GM18951 (cell line): Measurements from ENCODE around the gene ERCC6L.

Experiments used
- POLR2A ChIP-seq: IDR thresholded peaks from 4 replicates; pipeline ENCODE4 v1.6.1; 2011; ENCODE audit warnings: mild to moderate bottlenecking; ENCODE audit not compliant: insufficient read length, insufficient read depth; ENCODE audit errors: extremely low read depth
- in situ Hi-C: fragments of 300-500 bp; cut with MboI; formaldehyde crosslinking; loops from one replicate; pipeline ENCODE4 v1.12.0; 2022; ENCODE audit warnings: low sequenced_read_pairs, mixed read lengths, inconsistent platforms; ENCODE audit not compliant: unreplicated experiment

Gene ERCC6L, protein sequence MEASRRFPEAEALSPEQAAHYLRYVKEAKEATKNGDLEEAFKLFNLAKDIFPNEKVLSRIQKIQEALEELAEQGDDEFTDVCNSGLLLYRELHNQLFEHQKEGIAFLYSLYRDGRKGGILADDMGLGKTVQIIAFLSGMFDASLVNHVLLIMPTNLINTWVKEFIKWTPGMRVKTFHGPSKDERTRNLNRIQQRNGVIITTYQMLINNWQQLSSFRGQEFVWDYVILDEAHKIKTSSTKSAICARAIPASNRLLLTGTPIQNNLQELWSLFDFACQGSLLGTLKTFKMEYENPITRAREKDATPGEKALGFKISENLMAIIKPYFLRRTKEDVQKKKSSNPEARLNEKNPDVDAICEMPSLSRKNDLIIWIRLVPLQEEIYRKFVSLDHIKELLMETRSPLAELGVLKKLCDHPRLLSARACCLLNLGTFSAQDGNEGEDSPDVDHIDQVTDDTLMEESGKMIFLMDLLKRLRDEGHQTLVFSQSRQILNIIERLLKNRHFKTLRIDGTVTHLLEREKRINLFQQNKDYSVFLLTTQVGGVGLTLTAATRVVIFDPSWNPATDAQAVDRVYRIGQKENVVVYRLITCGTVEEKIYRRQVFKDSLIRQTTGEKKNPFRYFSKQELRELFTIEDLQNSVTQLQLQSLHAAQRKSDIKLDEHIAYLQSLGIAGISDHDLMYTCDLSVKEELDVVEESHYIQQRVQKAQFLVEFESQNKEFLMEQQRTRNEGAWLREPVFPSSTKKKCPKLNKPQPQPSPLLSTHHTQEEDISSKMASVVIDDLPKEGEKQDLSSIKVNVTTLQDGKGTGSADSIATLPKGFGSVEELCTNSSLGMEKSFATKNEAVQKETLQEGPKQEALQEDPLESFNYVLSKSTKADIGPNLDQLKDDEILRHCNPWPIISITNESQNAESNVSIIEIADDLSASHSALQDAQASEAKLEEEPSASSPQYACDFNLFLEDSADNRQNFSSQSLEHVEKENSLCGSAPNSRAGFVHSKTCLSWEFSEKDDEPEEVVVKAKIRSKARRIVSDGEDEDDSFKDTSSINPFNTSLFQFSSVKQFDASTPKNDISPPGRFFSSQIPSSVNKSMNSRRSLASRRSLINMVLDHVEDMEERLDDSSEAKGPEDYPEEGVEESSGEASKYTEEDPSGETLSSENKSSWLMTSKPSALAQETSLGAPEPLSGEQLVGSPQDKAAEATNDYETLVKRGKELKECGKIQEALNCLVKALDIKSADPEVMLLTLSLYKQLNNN

DNA sequence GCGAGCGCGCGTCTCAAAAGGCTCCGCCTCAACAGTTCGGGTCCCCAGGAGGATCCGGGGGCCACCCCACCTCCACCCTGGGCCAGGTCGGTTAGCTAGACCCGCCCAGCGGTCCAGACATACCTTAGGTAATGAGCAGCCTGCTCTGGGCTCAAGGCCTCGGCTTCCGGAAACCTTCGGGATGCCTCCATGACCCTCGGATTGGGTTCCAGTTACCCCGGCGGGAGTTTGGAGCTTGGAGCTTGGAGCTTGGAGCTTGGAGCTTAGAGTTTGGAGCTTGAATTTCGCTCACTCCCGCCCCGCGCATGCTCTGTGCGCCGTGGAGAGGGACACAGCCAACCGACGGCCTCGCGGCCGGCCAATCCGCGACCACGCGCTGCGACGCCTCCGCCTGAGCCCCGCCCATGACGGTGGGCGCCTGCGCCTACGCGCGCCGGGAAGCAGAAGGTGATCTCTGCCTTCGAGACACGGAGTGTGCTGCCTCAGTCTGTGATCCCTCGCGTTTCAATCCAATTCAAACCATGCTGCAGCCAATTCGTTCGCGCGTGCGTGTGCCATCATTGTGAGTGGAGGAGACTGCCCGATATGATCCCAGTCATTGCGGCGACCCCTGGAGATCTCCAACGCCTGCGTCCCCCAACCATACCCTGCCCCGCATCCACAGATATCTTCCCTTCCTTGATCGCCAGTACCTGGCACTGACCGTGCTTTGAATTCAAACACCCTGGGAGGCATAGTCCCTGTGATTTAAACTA lies at the start of gene ERCC6L:
TSS of gene ERCC6L (minus strand) at position 307 of the 755 bp plus-strand sequence. CDS start at position 191, 116 bp downstream.
- in situ Hi-C loops, result no loop called here
- peak; percentile 75 for TF ChIP-seq POLR2A

- in situ Hi-C loops, result no loop called here
- no peak for TF ChIP-seq POLR2A
Observed at GRCh38 chrX:72282302-72282701, 43.5 kb upstream of the ERCC6L start.

DNA sequence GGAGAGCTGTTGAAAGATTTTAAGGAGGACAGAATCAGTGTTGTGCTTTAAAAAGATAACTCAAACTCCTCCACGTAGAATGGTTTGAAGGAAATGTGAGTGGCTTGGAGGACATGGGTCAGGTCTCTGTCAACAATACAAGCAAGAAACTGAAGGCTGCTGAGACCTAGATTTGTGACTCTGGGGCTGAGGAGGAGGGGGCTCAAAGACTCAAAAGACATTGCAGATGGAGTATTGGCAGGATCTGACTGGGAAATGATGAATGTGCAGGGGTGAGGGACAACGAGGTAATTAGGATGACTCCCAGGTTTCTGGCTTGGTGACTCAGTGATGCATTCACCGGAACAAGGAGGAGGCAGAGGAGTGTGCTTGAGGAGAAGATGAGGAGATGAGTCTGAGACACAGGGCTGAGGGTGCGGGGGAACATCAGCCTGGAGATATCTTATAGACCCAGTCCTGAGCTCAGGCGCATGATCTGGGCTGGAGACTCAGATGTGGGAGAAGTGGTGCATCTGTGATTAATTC lies 41.6 kb upstream of the ERCC6L start:
- in situ Hi-C loops, result no loop called here
- TF ChIP-seq POLR2A, result no peak

- in situ Hi-C loops, result no loop called here
- TF ChIP-seq POLR2A, result no peak
Observed at GRCh38 chrX:72276478-72276953, 37.7 kb upstream of the ERCC6L start.

- in situ Hi-C loops, result no loop called here
- TF ChIP-seq POLR2A, result no peak
Observed at GRCh38 chrX:72274526-72274925, 35.7 kb upstream of the ERCC6L start.

DNA sequence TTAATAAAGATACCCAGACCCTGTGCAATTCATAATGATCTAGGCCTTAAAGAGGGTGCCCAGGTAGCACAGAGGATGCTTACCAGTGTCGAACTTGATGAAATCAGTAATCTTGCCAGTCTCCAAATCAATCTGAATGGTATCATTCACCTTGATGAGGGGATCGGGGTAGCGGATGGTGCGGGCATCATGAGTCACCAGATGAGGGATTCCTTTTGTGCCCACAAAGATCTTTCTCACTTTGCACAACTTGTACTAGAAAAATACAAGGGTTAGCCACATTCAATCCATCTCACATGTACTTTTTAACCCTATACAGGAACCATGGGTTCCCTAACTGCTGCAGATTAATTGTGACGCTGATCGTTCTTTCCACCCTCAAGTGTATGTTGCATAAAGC lies 34.9 kb upstream of the ERCC6L start:
- in situ Hi-C loops, result no loop called here
- no peak for TF ChIP-seq POLR2A

- TF ChIP-seq POLR2A, result no peak
- in situ Hi-C loops, result no loop called here
Observed at GRCh38 chrX:72272868-72273267, 34.0 kb upstream of the ERCC6L start.

DNA sequence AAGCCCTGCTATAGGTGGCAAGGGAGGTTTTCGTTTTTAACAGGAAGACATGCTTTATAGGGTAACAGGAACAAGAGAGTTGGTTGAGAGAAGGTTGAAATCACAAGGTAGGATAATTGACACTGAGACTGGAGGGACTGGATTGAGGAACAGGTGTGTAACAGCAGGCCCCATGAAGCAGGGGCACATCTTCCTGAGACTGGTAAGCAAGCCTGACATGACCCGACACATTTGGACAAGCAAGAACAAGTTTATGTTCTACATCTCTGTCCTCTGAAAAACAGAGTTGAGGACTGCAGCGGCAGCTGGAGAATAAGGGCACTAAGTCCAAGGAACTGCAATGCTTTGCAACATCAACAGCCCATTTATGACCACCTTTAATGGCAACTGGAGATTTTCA lies 33.0 kb upstream of the ERCC6L start:
- in situ Hi-C loops, result no loop called here
- TF ChIP-seq POLR2A, result no peak

- TF ChIP-seq POLR2A, result peak; percentile 21
- in situ Hi-C loops, result no loop called here
Observed at GRCh38 chrX:72271091-72271788, 32.4 kb upstream of the ERCC6L start.

DNA sequence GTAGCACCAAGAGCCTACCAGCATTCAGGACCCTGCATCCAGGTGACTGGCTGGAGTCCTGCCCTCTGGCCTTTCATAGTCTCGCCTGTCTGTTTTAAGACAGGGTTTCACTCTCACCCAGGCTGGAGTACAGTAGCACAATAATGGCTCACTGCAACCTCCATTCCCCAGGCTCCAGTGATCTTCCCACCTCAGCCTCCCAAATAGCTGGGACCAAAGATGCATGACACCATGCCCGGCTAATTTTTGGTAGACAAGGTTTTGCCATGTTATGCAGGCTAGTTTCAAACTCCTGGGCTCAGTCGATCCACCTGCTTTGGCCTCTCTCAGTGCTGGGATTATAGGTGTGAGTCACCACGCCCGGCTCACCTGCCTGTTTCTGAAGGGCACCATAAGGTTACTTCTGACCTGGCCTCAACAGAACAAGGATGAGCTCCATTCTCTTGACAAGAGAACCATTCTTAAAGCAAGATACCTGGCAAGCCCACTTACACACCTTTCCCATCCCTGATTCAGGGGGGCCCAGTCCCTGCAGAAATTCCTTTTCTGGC lies 31.6 kb upstream of the ERCC6L start:
- in situ Hi-C loops, result no loop called here
- peak; percentile 26 for TF ChIP-seq POLR2A

DNA sequence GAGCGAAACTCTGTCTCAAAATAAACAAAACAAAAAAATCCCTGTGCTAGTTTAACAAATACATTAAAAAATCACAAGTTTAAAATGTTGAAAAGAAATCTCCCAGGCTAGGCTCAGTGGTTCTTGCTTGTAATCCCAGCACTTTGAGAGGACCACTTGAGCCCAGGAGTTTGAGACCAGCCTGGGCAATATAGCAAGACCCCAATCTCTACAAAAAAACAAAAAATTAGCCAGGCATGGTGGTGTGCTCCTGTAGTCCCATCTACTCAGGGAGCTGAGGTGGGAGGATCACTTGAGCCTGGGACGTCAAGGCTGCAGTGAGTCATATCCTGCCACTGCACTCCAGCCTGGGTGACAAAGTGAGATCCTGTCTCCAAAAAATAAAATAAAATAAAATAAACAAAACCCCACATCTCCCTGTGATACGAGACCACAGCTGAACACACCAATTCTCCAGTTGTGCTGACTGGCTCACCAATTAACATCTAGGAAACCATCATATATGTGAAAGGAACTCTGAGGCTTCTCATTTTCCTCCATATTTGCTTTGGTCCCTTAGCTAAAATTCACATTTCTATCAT lies 30.9 kb upstream of the ERCC6L start:
- in situ Hi-C loops, result no loop called here
- TF ChIP-seq POLR2A, result no peak
